K562 (cell line): ENCODE measurements around the gene ADAT2. TPM values are rescaled to one million over a fixed set of nuclear protein-coding genes. Genes with fewer than 3 reads are reported as not detected.

Source experiments
- ATAC-seq: fragments of 200-7000 bp; cut with Tn5 transposase; 3 replicates; pipeline ENCODE4 v1.9.1; 2020; ENCODE audit warnings: moderate library complexity
- BruUV-seq: library from RNA; stranded (reverse); fragments of 400-500 nt; replicated peaks from 2 replicates; lab custom pipeline; 2021; lab: Mats Ljungman, UMichigan
- CTCF ChIA-PET: fragments of 300-600 bp; formaldehyde crosslinking; extraction: SDS; loops from one replicate; lab custom pipeline; 2021; ENCODE audit warnings: low intra/inter-chr PET ratio; lab: Yijun Ruan, JAX
- POLR2A ChIA-PET: fragments of 300-600, 350-650 bp; sonication (Branson Sonifier 250); formaldehyde crosslinking; extraction: SDS; loops from one replicate; lab custom pipeline; 2021; ENCODE audit warnings: antibody characterized with exemption, inconsistent platforms; lab: Yijun Ruan, JAX
- DNase-seq, 4 experiments: peaks; one replicate each; pipeline versions ENCODE4 v3.0.0 to v3.0.0-alpha.2; 2011 to 2018; ENCODE audit warnings: low spot score in 3 of 4, mixed read lengths in 3 of 4; ENCODE audit errors: extremely low read depth in 1 of 4
- FAIRE-seq: peaks from 2 replicates; lab custom pipeline; 2011; peaks lifted over from hg19 to GRCh38; lab: Jason Lieb, UNC
- H2AFZ ChIP-seq: 2 replicates; pipeline ENCODE4 v1.6.0; 2011; ENCODE audit warnings: low read depth, low read length, control low read depth, inconsistent platforms
- H3K27ac ChIP-seq: fragments of 200-600 bp; 3 replicates; pipeline ENCODE4 v1.8.0; 2011; ENCODE audit warnings: low read depth, mild to moderate bottlenecking, control low read depth, inconsistent platforms, low read length, moderate library complexity, mixed read lengths; ENCODE audit errors: extremely low read depth
- H3K27me3 ChIP-seq, 2 experiments: fragments of 300-600 bp in 1 of 2; 2 replicates in 1 of 2; 3 replicates in 1 of 2; pipeline versions ENCODE4 v1.6.0 to v1.8.0; 2011; ENCODE audit warnings: inconsistent platforms in 2 of 2, low read length in 2 of 2, mild to moderate bottlenecking in 1 of 2, mixed read lengths in 1 of 2, moderate library complexity in 1 of 2; ENCODE audit not compliant: control insufficient read depth in 2 of 2, insufficient read depth in 2 of 2
- H3K36me3 ChIP-seq: fragments of 300-600 bp; 3 replicates; pipeline ENCODE4 v1.8.0; 2011; ENCODE audit warnings: mild to moderate bottlenecking, low read length, inconsistent platforms; ENCODE audit not compliant: control insufficient read depth, insufficient read depth
- H3K4me1 ChIP-seq, 2 experiments: fragments of 200-600 bp in 1 of 2; replicated peaks in 1 of 2; 2 replicates in 1 of 2; 3 replicates in 1 of 2; pipeline versions ENCODE4 v1.5.1 to v1.8.0; 2011; ENCODE audit warnings: inconsistent platforms in 2 of 2, low read length in 2 of 2, mild to moderate bottlenecking in 1 of 2, mixed read lengths in 1 of 2, moderate library complexity in 1 of 2; ENCODE audit not compliant: control insufficient read depth in 2 of 2, insufficient read depth in 2 of 2
- H3K4me2 ChIP-seq: 2 replicates; pipeline ENCODE4 v1.6.1; 2011; ENCODE audit warnings: low read length, control low read depth, inconsistent platforms, mixed read lengths; ENCODE audit not compliant: insufficient read depth
- H3K4me3 ChIP-seq: fragments of 200-600 bp; sonication (generic), shearing (Covaris generic); 2 replicates; pipeline ENCODE4 v1.5.1; 2016; ENCODE audit warnings: control low read depth, inconsistent platforms
- H3K79me2 ChIP-seq: fragments of 200-600 bp; 3 replicates; pipeline ENCODE4 v1.8.0; 2011; ENCODE audit warnings: low read length, inconsistent platforms; ENCODE audit not compliant: control insufficient read depth, insufficient read depth
- H3K9ac ChIP-seq, 2 experiments: 2 replicates each; pipeline versions ENCODE4 v1.6.0 to v1.6.1; 2011; ENCODE audit warnings: low read depth in 2 of 2, low read length in 2 of 2, control low read depth in 1 of 2, inconsistent platforms in 1 of 2, mild to moderate bottlenecking in 1 of 2, mixed read lengths in 1 of 2; ENCODE audit not compliant: insufficient read depth in 1 of 2
- H3K9me1 ChIP-seq: one replicate; pipeline ENCODE4 v1.6.0; 2011; ENCODE audit warnings: inconsistent platforms, mild to moderate bottlenecking, low read length, moderate library complexity; ENCODE audit not compliant: control insufficient read depth, insufficient read depth
- H3K9me3 ChIP-seq: replicated peaks from 2 replicates; pipeline ENCODE4 v1.5.1; 2011; ENCODE audit warnings: low read depth, low read length, inconsistent platforms; ENCODE audit not compliant: control insufficient read depth, insufficient read depth
- H4K20me1 ChIP-seq: replicated peaks from 2 replicates; pipeline ENCODE4 v1.6.1; 2011; ENCODE audit warnings: low read length, inconsistent platforms, mixed read lengths; ENCODE audit not compliant: control insufficient read depth, insufficient read depth
- WGBS: fragments of 100-300 bp; shearing (Covaris generic); methylation state at CpG from one replicate; pipeline ENCODE4 v1.1.6; 2016; ENCODE audit warnings: low coverage, mixed read lengths; ENCODE audit not compliant: insufficient coverage; ENCODE audit errors: missing lambda C conversion rate; 5-methylcytosine and 5-hydroxymethylcytosine counted together
- in situ Hi-C: fragments of 300-500 bp; cut with MboI; formaldehyde crosslinking; loops from 4 replicates; pipeline ENCODE4 v1.15.0; 2018; ENCODE audit warnings: inconsistent platforms, mixed read lengths
- intact Hi-C: fragments of 100-400 bp; cut with micrococcal nuclease; formaldehyde crosslinking; loops from 2 replicates; pipeline ENCODE4 v1.14.2; 2022
- polyA plus RNA-seq, 8 experiments: library from polyadenylated mRNA; depleted of rRNA in 4 of 8; stranded (reverse) in 5 of 8; unstranded in 3 of 8; fragments of >200 nt; fragmentation: Nextera tagmentation in 2 of 8; fragmentation: Illumina TruSeq in 1 of 8; extraction: Ambion mirVana in 2 of 8; extraction: Trizol in 1 of 8; gene quantifications; 2 replicates each; pipeline versions ENCODE4 v1.2.1 to v1.2.3, GENCODE V29; 2011 to 2014; ENCODE audit warnings: inconsistent platforms in 1 of 8, missing spikeins in 1 of 8
- total RNA-seq, 7 experiments: library from RNA; depleted of rRNA in 6 of 7; stranded (reverse); fragments of >200 nt in 6 of 7; fragmentation: Illumina TruSeq in 2 of 7; extraction: Trizol in 2 of 7; gene quantifications; 2 replicates each; pipeline versions ENCODE4 v1.2.1 to v1.2.3, GENCODE V29; 2011 to 2021; ENCODE audit warnings: low replicate concordance in 1 of 7
- TF ChIP-seq, protein P1 (sequence below): fragments of 450-650 bp; formaldehyde crosslinking; IDR thresholded peaks from 2 replicates; pipeline ENCODE4 v1.4.0; 2020; ENCODE audit warnings: mild to moderate bottlenecking
- TF ChIP-seq, protein P2 (sequence below), 2 experiments: IDR thresholded peaks in 1 of 2; conservative IDR thresholded peaks in 1 of 2; 2 replicates each; pipeline ENCODE4 v1.6.1; 2016; ENCODE audit warnings: low read depth in 2 of 2, mild to moderate bottlenecking in 1 of 2, missing compliant biosample characterization in 1 of 2, missing genetic modification characterization in 1 of 2, moderate library complexity in 1 of 2

The ADAT2 gene
- total and polyA plus RNA-seq, 9 of the 15 experiments (the other 6 are each of a cell fraction or from before 2014, with no cell fraction given), result 13.0 to 62.5 (median 31.7) TPM

GRCh38 chr6:143405373-143406154 lies 44.9 kb downstream of the ADAT2 start:
- CTCF ChIA-PET, result no interaction called here

More at GRCh38 chr6:143405373-143406154, 44.9 kb downstream of the ADAT2 start:
- WGBS, result 1% methylated on average over 9 of the region's 9 CpGs
- no peaks in the 10 kb centered on the region for H3K9me3 ChIP-seq
- H3K27ac ChIP-seq, result no peak overlapping the region
- 0 out of 2 replicates have a peak, but pooled peaks cover 3% of the 10 kb centered on the region for H4K20me1 ChIP-seq
- TF ChIP-seq, protein P1, sequence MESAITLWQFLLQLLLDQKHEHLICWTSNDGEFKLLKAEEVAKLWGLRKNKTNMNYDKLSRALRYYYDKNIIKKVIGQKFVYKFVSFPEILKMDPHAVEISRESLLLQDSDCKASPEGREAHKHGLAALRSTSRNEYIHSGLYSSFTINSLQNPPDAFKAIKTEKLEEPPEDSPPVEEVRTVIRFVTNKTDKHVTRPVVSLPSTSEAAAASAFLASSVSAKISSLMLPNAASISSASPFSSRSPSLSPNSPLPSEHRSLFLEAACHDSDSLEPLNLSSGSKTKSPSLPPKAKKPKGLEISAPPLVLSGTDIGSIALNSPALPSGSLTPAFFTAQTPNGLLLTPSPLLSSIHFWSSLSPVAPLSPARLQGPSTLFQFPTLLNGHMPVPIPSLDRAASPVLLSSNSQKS (CRISPR knock-in tag), result no peak
- TF ChIP-seq, protein P2, sequence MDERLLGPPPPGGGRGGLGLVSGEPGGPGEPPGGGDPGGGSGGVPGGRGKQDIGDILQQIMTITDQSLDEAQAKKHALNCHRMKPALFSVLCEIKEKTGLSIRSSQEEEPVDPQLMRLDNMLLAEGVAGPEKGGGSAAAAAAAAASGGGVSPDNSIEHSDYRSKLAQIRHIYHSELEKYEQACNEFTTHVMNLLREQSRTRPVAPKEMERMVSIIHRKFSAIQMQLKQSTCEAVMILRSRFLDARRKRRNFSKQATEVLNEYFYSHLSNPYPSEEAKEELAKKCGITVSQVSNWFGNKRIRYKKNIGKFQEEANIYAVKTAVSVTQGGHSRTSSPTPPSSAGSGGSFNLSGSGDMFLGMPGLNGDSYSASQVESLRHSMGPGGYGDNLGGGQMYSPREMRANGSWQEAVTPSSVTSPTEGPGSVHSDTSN (CRISPR knock-in tag; IDR thresholded peaks at IDR 0.05; ENCODE audit: low read depth), result no peak
- TF ChIP-seq, protein P2 (tag; conservative IDR thresholded peaks at IDR 0.05; ENCODE audit: low read depth), result peak; percentile 55
- H3K9ac ChIP-seq, result no peak overlapping the region
- BruUV-seq, result no TSS peak
- no peak overlapping the region for H2AFZ ChIP-seq
- no peak for FAIRE-seq
- H3K4me1 ChIP-seq, result no peaks in the 10 kb centered on the region; a peak in 1 of 5 replicates
- intact Hi-C loops (no loop called here), in situ Hi-C loops (no loop called here)
- POLR2A ChIA-PET, result interaction anchor here (0.6 to 1.0 kb wide), 3 partner anchors 10 to 394 kb away, joined by 3 read pairs; no protein-coding TSS in a partner anchor
- no peaks in the 10 kb centered on the region for H3K79me2 ChIP-seq
- no peaks in the 10 kb centered on the region for H3K9me1 ChIP-seq
- no peaks in the 10 kb centered on the region for H3K36me3 ChIP-seq
- DNase-seq, result no peak
- H3K4me2 ChIP-seq, result no peak overlapping the region
- H3K4me3 ChIP-seq, result no peak overlapping the region
- ATAC-seq, result no peak
- peaks cover 14 to 23% of the 10 kb centered on the region in 2 experiments; a peak in 4 of 5 replicates for H3K27me3 ChIP-seq
